Subcutaneous abdominal adipose tissue (tissue), 5 donors: ENCODE data around the gene UNC13D.
A peak's percentile ranks its signal among the peaks of the same experiment; 100 is the strongest.
"Not testable (repeated sequence)": the region's sequence is repeated elsewhere in the genome, so short reads cannot be mapped to it uniquely, and the experiment has no call there.

Experiments used
- H3K27ac ChIP-seq: one replicate; pipeline ENCODE4 v1.7.0; 2013; ENCODE audit warnings: low read depth, mild to moderate bottlenecking, inconsistent platforms, low read length, moderate library complexity
- H3K27me3 ChIP-seq, 5 donors: one replicate each; pipeline ENCODE4 v1.7.0; 2013; ENCODE audit warnings: low read length in 5 of 5, inconsistent platforms in 1 of 5; ENCODE audit not compliant: control insufficient read depth in 5 of 5, insufficient read depth in 4 of 5
- H3K36me3 ChIP-seq, 5 donors: one replicate each; pipeline ENCODE4 v1.7.0; 2013; ENCODE audit warnings: low read length in 5 of 5; ENCODE audit not compliant: control insufficient read depth in 5 of 5, insufficient read depth in 5 of 5
- H3K4me1 ChIP-seq, 5 donors: one replicate each; pipeline ENCODE4 v1.7.0; 2013; ENCODE audit warnings: low read length in 5 of 5, mild to moderate bottlenecking in 3 of 5, moderate library complexity in 1 of 5; ENCODE audit not compliant: control insufficient read depth in 5 of 5, insufficient read depth in 5 of 5
- H3K4me3 ChIP-seq, 5 donors: one replicate each; pipeline ENCODE4 v1.7.0; 2013; ENCODE audit warnings: low read length in 5 of 5, low read depth in 1 of 5
- H3K9ac ChIP-seq, 5 donors: one replicate each; pipeline ENCODE4 v1.7.0; 2013; ENCODE audit warnings: low read length in 5 of 5, mild to moderate bottlenecking in 4 of 5, moderate library complexity in 3 of 5
- H3K9me3 ChIP-seq, 5 donors: one replicate each; pipeline ENCODE4 v1.7.0; 2013; ENCODE audit warnings: low read length in 5 of 5; ENCODE audit not compliant: control insufficient read depth in 5 of 5
- donor health status: healthy.
- donor health status: healthy.
- donor health status: healthy.
- donor health status: healthy.
- donor health status: healthy.

The UNC13D gene

DNA sequence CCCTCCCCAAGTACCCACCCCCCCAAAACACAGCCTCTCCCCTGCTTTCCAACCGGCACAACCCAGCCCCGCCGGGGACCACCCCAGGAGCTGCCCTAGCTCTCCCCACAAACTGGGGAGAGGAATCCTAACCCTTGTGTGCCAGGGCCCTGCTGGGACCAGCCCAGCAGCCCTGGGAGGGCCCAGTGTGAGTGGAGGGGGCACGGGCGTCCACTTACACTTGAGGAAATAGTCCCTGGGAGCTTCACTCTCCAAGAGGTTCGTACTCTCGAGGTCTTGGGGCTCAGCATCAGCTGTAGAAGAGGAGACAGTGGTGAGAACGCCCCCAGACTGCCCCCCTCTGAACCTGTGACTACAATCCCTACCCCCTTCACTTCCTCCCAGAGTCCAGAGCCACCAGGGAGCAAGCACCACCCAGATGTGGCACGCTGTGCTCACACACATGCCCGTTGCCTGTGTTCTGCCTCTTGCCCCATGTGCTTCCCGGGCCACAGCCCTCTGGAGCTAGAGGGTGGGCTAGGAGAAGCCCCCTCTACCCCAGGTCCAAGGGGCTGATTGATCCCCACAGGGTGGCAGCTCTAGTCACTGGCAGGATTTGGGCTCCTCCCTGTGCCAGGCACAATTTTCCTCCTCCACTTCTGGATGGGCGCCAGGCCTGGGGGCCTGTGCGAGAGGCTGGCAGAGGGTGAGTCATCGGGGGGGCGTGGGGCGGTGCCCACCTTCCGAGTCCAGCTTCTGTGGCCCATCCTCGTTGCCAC is 31.2 kb upstream of the UNC13D start:
- Histone ChIP-seq H3K27ac (peak overlapping the region; percentile 98), H3K9me3 (no peaks in the 10 kb centered on the region), H3K9ac (peak overlapping the region in 3 of 5 donors; percentile 90 to 93 (median 90)), H3K36me3 (peaks cover 0 to 22% (median 16%) of the 10 kb centered on the region in 5 donors), H3K4me1 (peaks cover 22 to 59% (median 49%) of the 10 kb centered on the region in 5 donors), H3K27me3 (peaks cover 0 to 16% (median 0%) of the 10 kb centered on the region in 5 donors), H3K4me3 (peak overlapping the region in 3 of 5 donors; percentile 33 to 88 (median 86))

DNA sequence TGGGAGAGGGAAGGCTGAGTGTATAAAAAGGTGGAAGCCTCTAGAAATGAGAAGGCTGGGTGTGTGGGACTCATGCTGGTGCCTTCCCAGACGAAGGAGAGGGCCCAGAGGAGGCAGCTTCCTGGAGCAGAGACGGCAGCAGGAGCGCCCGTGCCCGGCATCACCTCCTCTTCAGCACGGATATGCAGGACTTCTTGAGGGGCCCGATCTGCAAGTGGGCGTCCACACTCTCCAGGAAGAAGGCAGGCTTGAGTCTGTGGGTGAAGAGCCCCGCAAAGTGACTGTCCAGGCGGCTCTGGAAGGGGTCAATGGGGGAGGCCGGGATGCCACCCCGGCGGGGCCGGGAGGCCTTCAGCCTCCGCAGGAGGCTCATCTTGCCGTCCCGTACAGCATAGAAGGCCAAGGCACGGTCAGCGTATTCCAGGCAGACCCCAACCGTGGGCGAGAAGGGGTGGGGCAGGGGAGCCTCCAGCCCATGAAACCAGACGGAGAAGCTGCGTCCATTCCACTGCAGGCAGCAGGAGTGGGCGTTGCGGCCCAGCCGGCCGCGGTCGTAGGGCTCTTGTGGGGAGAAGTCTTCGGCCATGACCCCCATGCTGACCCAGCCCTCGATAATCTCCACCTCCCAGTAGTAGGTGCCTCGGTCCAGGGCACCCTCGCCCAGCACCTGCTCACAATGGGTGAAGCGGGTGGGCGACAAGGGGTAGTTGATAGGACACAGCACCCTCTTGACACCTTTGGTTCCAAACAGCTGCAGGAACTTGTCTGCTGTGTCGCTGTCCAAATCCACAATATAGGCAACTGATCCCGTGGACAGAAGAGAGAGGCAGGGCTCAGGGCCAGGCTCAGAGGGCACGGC is 30.3 kb upstream of the UNC13D start:
- no peak overlapping the region for H3K4me3 ChIP-seq
- H3K9ac ChIP-seq: peak overlapping the region in 1 of 5 donors; percentile 90
- peaks cover 0 to 22% (median 16%) of the 10 kb centered on the region in 5 donors for H3K36me3 ChIP-seq
- peaks cover 0 to 21% (median 0%) of the 10 kb centered on the region in 5 donors for H3K27me3 ChIP-seq
- no peaks in the 10 kb centered on the region for H3K9me3 ChIP-seq
- peaks cover 22 to 64% (median 55%) of the 10 kb centered on the region in 5 donors for H3K4me1 ChIP-seq
- H3K27ac ChIP-seq: peak overlapping the region; percentile 98

DNA sequence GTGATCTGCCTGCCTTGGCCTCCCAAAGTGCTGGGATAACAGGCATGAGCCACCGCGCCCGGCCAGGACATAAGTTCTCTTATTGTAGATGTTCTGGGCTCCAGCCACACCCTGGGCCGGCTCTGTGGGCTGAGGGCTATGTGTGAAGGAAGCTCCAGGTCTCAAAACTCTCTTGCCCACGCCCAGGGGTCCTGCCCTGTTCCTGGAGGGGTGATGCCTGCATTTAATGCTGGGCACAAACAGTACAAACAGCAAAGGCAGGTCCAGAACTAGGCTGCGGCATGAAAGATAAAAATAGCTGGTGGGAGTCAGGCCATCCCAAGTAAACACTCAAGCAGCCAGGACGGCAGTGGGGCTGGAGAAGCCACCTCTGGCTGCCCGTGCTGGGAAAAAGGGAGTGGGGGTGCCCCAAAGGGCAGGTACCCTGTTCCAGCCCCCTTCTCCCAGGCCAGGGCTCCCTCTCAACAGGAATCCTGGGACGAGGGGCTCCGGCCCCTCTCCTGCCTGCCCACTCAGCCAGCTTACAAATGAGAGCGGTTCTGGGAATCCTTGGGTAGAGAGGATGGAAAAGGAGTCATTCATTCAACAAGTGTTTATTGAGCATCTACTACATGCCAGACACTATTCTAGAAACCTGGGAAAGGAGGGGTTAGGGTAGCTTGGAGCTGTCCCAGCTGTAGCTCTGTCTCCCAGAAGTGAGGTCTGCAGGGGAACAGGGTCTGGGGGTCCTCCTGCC is 29.6 kb upstream of the UNC13D start:
- Histone ChIP-seq H3K9me3 (no peaks in the 10 kb centered on the region), H3K4me1 (peaks cover 24 to 66% (median 60%) of the 10 kb centered on the region in 5 donors), H3K27ac (peak overlapping the region; percentile 98), H3K9ac (no peak overlapping the region), H3K27me3 (peaks cover 0 to 26% (median 0%) of the 10 kb centered on the region in 5 donors), H3K4me3 (no peak overlapping the region), H3K36me3 (peaks cover 0 to 22% (median 16%) of the 10 kb centered on the region in 5 donors)

DNA sequence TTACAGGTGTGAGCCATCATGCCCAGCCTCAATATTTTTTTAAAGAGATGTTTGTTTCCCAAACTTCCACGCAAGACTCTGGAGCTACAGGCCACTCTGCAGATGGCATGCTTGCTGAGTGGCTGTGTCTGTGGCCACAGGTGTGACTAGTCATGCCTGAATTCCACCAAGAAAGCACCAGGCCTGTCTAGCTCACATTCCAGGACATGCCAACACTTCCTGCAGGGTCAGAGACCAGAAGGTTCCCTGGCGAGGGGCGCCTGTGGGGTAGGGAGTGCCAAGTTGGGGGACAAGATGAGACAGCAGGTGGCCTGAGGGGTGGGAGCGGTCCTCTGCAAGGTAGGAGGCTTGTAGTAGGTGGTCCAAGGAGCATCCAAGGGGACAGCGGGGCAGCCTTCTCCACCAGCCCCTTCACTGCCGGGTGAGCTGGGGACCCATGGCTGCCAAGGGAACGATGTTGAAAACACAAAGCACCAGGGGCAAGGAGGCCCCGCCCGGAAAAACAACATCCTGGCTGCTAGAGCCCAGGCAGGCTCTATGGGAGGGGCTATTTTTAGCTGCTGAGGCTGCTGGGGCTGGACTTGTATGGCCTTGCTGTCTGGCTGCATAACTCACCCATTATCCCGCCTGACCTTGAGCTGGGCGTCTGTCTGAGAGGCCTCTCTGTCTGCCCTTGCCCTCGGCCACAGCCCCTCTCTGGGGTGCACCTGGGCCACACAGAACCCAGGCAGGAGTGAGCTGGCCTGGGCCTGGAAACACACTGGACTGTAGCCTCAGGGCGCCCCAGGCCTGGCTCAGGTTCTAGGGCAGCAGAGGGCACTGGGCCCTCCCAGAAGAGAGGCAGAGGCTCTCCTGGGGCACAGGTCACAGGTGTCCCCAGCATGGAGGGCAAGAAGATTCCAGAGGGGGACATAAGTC is 28.5 kb upstream of the UNC13D start:
- H3K27me3 ChIP-seq: peaks cover 0 to 29% (median 0%) of the 10 kb centered on the region in 5 donors
- peak overlapping the region; percentile 98 for H3K27ac ChIP-seq
- H3K36me3 ChIP-seq: peaks cover 0 to 22% (median 16%) of the 10 kb centered on the region in 5 donors
- H3K9ac ChIP-seq: peak overlapping the region in 2 of 5 donors; percentile 16 to 43
- H3K4me1 ChIP-seq: peaks cover 24 to 65% (median 58%) of the 10 kb centered on the region in 5 donors
- peak overlapping the region in 2 of 5 donors; percentile 31 to 35 for H3K4me3 ChIP-seq
- H3K9me3 ChIP-seq: no peaks in the 10 kb centered on the region

DNA sequence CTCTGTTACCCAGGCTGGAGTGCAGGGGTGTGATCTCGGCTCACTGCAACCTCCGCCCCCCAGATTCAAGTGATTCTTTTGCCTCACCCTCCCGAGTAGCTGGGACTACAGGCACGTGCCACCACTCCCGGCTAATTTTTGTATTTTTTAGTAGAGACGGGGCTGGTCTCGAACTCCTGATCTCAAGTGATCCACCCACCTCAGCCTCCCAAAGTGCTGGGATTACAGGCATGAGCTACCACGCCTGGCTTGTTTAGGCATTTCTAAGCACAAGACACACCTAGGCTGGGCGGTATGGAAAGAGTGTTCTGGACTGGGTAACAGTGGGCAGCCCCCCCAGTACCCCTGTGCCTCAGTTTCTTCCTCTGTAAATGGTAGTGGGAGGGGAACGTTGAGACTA is 26.0 kb upstream of the UNC13D start:
- peak overlapping the region; percentile 62 for H3K27ac ChIP-seq
- peaks cover 0 to 15% (median 12%) of the 10 kb centered on the region in 5 donors for H3K36me3 ChIP-seq
- H3K9ac ChIP-seq: peak overlapping the region in 2 of 5 donors; percentile 25 to 37
- peaks cover 0 to 20% (median 0%) of the 10 kb centered on the region in 5 donors for H3K27me3 ChIP-seq
- H3K9me3 ChIP-seq: not testable (repeated sequence)
- peak overlapping the region in 2 of 5 donors; percentile 27 to 34 for H3K4me3 ChIP-seq
- peaks cover 10 to 44% (median 33%) of the 10 kb centered on the region in 5 donors for H3K4me1 ChIP-seq

DNA sequence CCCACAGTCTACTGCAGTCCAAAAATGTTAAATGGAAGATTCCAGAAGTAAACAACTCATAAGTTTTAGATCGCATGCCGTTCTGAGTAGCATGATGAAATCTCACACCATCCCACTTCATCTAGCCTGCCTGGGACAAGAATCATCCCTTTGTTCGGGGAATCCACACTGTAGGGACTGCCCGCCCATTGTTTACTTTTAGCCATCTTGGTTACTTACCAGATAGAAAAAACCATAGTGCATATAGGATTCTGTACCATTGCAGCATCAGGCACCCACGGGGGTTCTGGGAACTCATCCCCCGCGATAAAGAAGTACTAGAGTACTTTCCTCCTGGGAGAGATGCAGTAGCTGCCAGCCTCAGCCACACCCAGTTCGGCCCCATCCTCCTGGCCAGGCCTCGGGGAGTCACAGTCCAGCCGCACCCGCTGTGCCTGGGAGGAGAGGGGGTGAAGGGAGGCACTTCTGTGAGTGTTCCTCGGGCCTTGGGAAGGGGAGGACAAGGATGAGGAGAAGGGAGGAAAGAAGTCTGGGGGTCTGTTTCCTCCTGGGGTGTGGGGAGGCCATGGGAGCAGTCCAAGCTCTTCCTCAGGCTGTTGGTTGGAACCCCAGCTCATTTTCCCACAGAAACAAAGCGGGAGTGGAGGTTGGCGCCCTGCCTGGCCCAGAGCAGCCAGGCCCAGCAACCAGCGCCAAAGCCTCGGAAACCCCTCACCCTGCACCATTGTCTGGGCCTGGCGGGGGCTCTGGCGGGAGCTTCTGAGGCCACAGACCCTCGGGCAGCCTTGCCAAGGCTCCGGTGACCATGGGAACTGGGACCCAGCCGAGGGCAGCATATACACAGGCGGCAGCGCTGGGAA is 25.3 kb upstream of the UNC13D start:
- Histone ChIP-seq H3K4me3 (peak overlapping the region in 2 of 5 donors; percentile 27 to 34), H3K9ac (peak overlapping the region in 4 of 5 donors; percentile 25 to 48 (median 41)), H3K27ac (peak overlapping the region; percentile 62), H3K4me1 (peaks cover 13 to 42% (median 33%) of the 10 kb centered on the region in 5 donors), H3K27me3 (peaks cover 0 to 16% (median 0%) of the 10 kb centered on the region in 5 donors), H3K36me3 (peaks cover 0 to 10% (median 5%) of the 10 kb centered on the region in 5 donors), H3K9me3 (no peaks in the 10 kb centered on the region)

DNA sequence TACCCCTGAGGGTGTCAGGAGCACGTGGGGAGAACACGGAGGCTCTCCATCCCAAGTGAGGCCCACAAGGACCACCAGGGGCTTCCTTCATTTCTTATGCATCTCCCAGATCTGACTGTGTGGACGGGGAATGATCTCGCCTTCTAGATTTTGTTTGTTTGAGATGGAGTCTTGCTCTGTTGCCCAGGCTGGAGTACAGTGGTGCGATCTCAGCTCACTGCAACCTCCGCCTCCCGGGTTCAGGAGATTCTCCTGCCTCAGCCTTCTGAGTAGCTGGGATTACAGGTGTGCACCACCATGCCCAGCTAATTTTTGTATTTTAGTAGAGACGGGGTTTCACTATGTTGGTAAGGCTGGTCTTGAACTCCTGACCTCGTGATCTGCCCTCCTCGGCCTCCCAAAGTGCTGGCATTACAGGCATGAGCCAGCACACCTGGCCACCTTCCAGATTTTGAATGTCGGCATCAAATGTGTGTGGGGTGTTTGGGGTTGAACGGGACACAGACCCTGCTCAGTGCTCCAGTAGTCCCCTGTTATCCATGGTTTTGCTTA is 24.6 kb upstream of the UNC13D start:
- H3K36me3 ChIP-seq, H3K9me3 ChIP-seq, H3K9ac ChIP-seq, H3K4me3 ChIP-seq: not testable (repeated sequence)
- Histone ChIP-seq H3K27ac (peak overlapping the region; percentile 62), H3K4me1 (peaks cover 18 to 43% (median 37%) of the 10 kb centered on the region in 5 donors), H3K27me3 (peaks cover 0 to 16% (median 0%) of the 10 kb centered on the region in 5 donors)
